G401.6 (cell line): ENCODE measurements around the gene MISP3.

Experiments used
- FAIRE-seq: peaks from 2 replicates; lab custom pipeline; 2012; peaks lifted over from hg19 to GRCh38; lab: Jason Lieb, UNC

MISP3 gene

DNA sequence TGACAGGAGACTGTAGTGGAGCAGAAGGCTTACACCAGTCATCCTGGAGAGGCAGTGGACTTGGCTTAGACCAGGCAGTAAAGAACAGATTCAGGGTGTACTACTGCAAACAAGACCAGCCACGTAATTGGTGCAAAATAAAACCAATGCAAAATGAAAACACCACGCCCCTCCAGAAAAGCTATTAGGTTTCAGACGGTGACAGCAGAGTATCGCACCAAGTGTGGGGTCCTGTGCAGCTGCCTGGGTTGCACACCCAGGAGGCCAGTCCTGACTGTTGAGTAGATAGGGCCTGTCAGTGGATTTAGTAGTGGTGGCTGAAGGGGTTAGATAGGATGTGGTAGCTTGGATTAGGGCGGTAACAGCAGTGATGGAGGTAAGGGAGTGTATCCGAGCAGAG lies 50.3 kb downstream of the MISP3 start:
- FAIRE-seq, result no peak
